Activated T-helper 1 cell treated with anti-CD3 and anti-CD28 coated beads, Interleukin-2, amount 50 U/mL, for 16 hours (primary cell): ENCODE measurements around the gene SCNN1A.

ENCODE experiments used
- DNase-seq, 2 donors: peaks; one replicate each; pipeline ENCODE4 v3.0.0-alpha.2; 2020; ENCODE audit warnings: low read depth in 1 of 2, low spot score in 1 of 2

Gene SCNN1A

DNA sequence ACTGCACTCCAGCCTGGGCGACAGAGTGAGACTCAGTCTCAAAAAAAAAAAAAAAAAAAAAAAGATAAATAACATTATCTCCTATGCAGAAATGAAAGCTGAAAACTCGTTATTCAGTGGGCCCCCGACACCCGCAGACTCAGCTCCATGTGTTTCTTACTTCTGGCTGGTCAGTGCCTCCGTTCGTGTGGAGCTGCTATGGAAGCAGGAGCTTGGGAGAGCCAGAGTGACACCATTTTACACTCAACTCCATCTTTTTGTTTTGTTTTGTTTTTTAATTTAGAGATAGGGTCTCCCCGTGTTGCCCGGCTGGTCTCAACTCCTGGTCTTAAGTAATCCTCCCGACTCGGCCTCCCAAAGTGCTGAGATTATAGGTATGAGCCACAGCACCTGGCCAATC, 78.2 kb downstream of the SCNN1A start:
- DNase-seq, result no peak
